HG02885 (cell line): ENCODE results near the gene AMD1.

Source experiments
- ATAC-seq: cut with Tn5 transposase; IDR thresholded peaks from one replicate; pipeline ENCODE4 v1.9.1; 2021; ENCODE audit warnings: mild to moderate bottlenecking; ENCODE audit not compliant: unreplicated experiment, poor library complexity

AMD1 gene

DNA sequence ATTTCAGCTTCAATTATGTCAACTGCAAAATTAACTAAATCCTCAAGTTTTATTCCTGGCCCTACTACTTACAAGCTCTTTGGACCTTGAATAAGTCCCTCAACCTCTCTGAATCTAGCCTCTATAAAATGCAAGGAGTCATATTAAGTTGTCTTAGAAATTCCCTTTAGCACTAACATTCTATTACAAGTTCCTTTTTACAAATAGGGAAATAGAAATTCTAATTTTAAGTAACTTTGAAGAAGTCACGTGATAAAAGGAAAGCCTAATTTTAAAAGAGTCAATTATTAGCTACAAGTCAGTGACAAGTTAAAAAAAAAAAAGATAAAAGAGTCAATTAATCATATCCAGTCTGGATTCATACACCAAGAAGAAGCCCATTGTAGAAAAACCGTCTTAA lies 59.3 kb downstream of the AMD1 start:
- ATAC-seq, result no peak

GRCh38 chr6:110934381-110934898 lies 59.9 kb downstream of the AMD1 start:
- ATAC-seq, result no peak

DNA sequence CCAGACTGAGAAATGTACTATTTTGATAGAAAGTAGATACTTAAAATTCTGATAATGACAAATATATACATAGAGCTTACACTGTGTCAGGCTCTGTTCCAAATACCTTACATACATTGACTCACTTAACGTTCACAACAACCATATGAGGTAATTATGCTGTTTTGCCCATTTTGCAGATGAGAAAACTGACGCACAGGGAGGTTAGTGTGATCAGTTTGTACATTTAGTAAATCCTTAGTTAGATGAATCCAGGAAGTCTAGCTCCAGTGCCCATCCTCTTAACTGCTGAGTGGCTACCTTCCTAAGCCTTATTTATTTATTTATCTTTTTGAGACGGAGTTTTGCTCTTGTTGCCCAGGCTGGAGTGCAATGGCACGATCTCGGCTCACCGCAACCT lies 60.6 kb downstream of the AMD1 start:
- no peak for ATAC-seq

- ATAC-seq, result no peak
These were observed 63.6 kb downstream of the AMD1 start for GRCh38 chr6:110938171-110938570.

DNA sequence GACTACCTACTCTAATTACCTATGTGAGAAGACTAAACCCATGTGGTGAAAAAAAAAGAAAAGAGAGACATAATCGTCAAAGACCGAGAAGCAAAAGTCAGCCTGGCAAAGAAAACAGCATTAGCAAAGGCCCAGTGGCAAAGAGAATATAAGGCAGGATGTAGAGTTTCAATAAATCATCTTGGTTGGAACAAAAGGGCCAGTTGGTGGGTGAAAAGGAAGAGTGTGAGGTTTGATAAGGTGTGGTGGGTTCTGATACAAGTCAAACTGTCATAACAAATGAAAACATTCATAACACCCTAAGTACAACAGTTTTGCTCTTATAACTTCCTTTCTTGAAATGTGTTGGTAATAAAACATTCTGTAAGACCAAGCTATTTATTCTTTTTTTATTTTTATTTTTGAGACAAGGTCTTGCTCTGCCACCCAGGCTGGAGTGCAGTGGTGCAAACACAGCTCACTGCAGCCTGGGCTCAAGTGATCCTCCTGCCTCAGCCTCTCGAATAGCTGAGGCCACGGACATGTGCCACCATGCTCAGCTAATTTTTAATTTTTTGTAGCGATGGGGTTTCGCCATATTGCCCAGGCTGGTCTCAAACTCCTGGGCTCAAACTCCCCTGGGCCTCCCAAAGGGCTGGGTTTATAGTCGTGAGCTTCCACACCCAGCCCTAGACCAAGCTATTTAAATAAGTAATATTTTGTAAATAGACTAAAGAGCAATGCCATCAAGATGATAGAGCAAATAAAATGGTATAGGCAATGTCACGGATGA lies 65.0 kb downstream of the AMD1 start:
- no peak for ATAC-seq

DNA sequence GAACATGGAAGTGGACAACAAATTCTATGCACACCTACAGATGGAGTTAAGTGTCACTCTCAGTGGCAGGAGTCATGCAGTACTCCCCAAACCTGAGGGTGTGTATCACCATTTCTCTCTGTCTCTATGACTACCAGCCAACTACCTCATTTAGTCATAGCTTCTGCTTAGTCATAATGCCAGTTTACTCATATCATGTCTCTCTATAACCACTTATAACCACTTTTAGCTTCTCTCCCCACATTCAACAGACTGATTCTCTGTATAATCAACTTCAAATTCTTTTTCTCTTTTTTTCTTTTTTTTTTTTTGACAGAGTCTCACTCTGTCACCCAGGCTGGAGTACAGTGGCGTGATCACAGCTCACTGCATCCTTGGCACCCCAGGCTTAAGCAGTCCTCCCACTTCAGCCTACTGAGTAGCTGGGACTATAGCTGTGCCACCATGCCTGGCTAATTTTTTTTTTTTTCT lies 70.1 kb downstream of the AMD1 start:
- peak; percentile 100 for ATAC-seq
